Sigmoid colon (tissue), 4 donors: ENCODE data around the gene SAAL1.

Experiments used
- CTCF ChIP-seq, 4 experiments: fragments of 450-650 bp in 3 of 4; fragments of 200-600 bp in 1 of 4; IDR thresholded peaks; one replicate each; pipeline ENCODE4 v1.5.1; 2016 to 2019; ENCODE audit warnings: antibody characterized with exemption in 4 of 4, mild to moderate bottlenecking in 3 of 4, moderate library complexity in 2 of 4
- POLR2A ChIP-seq, 2 donors: fragments of 450-650 bp; IDR thresholded peaks; one replicate each; pipeline ENCODE4 v1.6.1; 2016; ENCODE audit warnings: antibody characterized with exemption in 2 of 2, mild to moderate bottlenecking in 2 of 2, moderate library complexity in 2 of 2
- POLR2AphosphoS5 ChIP-seq, 4 donors: sonication (generic); formaldehyde crosslinking; IDR thresholded peaks; one replicate each; pipeline ENCODE4 v1.6.1; 2017; ENCODE audit warnings: antibody characterized with exemption in 4 of 4

GRCh38 chr11:18050848-18051247 lies 55.0 kb downstream of the SAAL1 start:
- TF ChIP-seq CTCF (IDR thresholded peaks at IDR 0.05) (no peak), POLR2A (IDR thresholded peaks at IDR 0.05) (no peak), POLR2AphosphoS5 (IDR thresholded peaks at IDR 0.05) (no peak)
